Loucy (cell line): ENCODE data around the gene CAP2.

Experiments
- CTCF ChIP-seq: fragments of 200-600 bp; sonication (generic); conservative IDR thresholded peaks from 2 replicates; pipeline ENCODE4 v1.5.1; 2014; ENCODE audit warnings: mild to moderate bottlenecking, antibody characterized with exemption, low read length
- EZH2phosphoT487 ChIP-seq: fragments of 200-600 bp; IDR thresholded peaks from 2 replicates; pipeline ENCODE4 v1.6.1; 2018; ENCODE audit warnings: antibody characterized with exemption, mild to moderate bottlenecking, moderate library complexity, borderline replicate concordance

DNA sequence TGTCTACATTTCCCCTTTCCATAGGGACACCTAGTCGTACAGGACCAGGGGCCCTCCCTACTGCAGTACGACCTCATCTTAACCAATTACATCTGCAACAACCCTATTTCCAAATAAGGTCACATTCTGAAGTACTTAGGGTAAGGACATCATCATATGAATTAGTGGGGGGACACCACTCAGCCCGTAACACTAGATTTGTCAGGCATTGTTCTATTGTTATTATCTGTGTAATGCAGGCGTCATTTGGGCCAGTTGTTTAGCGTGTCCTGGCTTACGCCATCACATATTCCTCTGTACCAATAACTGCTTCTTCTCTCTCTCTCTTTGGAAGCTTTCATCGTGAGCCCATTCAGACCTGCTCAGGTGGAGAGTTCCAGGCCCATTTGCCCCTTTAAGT, 89.3 kb downstream of the CAP2 start:
- TF ChIP-seq CTCF (no peak), EZH2phosphoT487 (no peak)
